ENCODE data around the gene PLCL2.

PLCL2 gene

DNA sequence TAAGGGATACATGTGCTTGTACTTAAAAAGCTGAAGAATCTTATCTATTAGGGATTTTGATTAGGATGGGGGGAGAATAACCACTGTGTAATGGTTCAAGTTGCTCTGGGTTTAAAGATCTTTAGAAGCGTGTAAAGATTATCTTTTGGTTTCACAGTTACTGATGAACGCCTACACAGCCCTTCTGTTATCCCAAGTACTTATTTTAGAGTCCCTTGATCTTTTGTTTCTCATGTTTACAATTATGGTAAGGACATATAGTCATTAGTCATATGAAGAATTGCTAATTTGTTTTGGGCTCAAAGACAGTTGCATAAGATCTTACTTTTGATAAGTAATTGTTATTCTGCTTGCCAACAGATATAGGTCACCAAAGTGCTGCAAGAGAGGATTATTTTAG, 160.1 kb downstream of the PLCL2 start:
- no peak for DNase-seq (ENCODE audit: low read depth)
- in situ Hi-C loops (cut with HindIII; ENCODE audit: low sequenced_read_pairs), result no loop called here
- H3K4me3 ChIP-seq (ENCODE audit: low read depth, low read length), result no peak overlapping the region
- TF ChIP-seq CTCF (IDR thresholded peaks at IDR 0.05; ENCODE audit: low read depth, low read length, missing control alignments), result no peak

GRCh38 chr3:17045705-17046104, 160.9 kb downstream of the PLCL2 start:
- in situ Hi-C loops (cut with HindIII; ENCODE audit: low sequenced_read_pairs), result no loop called here
- no peak overlapping the region for H3K4me3 ChIP-seq (ENCODE audit: low read depth, low read length)
- no peak for TF ChIP-seq CTCF (IDR thresholded peaks at IDR 0.05; ENCODE audit: low read depth, low read length, missing control alignments)
- no peak for DNase-seq (ENCODE audit: low read depth)

GRCh38 chr3:17046623-17047022, 161.9 kb downstream of the PLCL2 start:
- no peak for TF ChIP-seq CTCF (IDR thresholded peaks at IDR 0.05; ENCODE audit: low read depth, low read length, missing control alignments)
- in situ Hi-C loops (cut with HindIII; ENCODE audit: low sequenced_read_pairs), result no loop called here
- no peak for DNase-seq (ENCODE audit: low read depth)
- H3K4me3 ChIP-seq (ENCODE audit: low read depth, low read length), result no peak overlapping the region

DNA sequence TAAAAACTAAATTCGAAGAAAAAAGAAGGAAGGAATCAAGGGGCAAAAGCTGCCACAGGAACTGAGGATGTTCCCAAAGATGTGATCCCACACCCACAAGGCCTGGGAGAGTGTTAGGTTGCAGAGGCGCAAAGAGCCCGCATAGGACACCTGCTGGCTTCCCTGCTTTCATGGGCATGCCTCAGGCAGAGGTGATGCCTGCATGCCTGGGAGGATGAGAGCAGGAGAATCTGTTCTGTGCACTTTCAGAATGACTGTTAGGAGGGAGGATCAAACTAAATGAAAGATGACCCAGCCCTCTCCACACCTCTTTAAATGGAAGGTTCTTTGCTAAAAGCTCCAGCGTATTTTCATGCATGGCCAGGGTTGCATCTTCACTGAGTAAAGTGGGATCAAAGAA, 162.4 kb downstream of the PLCL2 start:
- TF ChIP-seq CTCF (IDR thresholded peaks at IDR 0.05; ENCODE audit: low read depth, low read length, missing control alignments), result no peak
- DNase-seq (ENCODE audit: low read depth), result no peak
- in situ Hi-C loops (cut with HindIII; ENCODE audit: low sequenced_read_pairs), result no loop called here
- H3K4me3 ChIP-seq (ENCODE audit: low read depth, low read length), result no peak overlapping the region

- DNase-seq (ENCODE audit: low read depth), result no peak
- in situ Hi-C loops (cut with HindIII; ENCODE audit: low sequenced_read_pairs), result no loop called here
- no peak for TF ChIP-seq CTCF (IDR thresholded peaks at IDR 0.05; ENCODE audit: low read depth, low read length, missing control alignments)
- H3K4me3 ChIP-seq (ENCODE audit: low read depth, low read length), result no peak overlapping the region
These were observed 163.1 kb downstream of the PLCL2 start for GRCh38 chr3:17047894-17048293.

- no peak for TF ChIP-seq CTCF (IDR thresholded peaks at IDR 0.05; ENCODE audit: low read depth, low read length, missing control alignments)
- no peak overlapping the region for H3K4me3 ChIP-seq (ENCODE audit: low read depth, low read length)
- in situ Hi-C loops (cut with HindIII; ENCODE audit: low sequenced_read_pairs), result no loop called here
- DNase-seq (ENCODE audit: low read depth), result no peak
These were observed 165.3 kb downstream of the PLCL2 start for GRCh38 chr3:17050071-17050470.

DNA sequence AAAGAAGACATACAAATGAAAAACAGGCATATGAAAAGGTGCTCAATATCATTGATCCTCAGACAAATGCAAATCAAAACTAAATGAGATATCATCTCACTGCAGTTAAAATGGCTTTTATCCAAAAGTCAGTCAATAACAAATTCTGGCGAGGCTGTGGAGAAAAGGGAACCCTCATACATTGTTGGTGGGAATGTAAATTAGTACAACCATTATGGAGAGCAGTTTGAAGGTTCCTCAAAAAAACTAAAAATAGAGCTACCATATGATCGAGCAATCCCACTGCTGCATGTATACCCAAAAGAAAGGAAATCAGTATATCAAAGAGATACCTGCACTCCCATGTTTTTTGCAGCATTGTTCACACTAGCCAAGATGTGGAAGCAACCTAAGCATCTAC, 165.8 kb downstream of the PLCL2 start:
- in situ Hi-C loops (cut with HindIII; ENCODE audit: low sequenced_read_pairs), result no loop called here
- H3K4me3 ChIP-seq (ENCODE audit: low read depth, low read length), result no peak overlapping the region
- no peak for TF ChIP-seq CTCF (IDR thresholded peaks at IDR 0.05; ENCODE audit: low read depth, low read length, missing control alignments)
- no peak for DNase-seq (ENCODE audit: low read depth)
